HepG2 (cell line): ENCODE data around the gene ACAA2. TPM values are rescaled to one million over a fixed set of nuclear protein-coding genes. Genes with fewer than 3 reads are reported as not detected.
"Not testable (repeated sequence)": the region's sequence is repeated elsewhere in the genome, so short reads cannot be mapped to it uniquely, and the experiment has no call there.

ENCODE experiments used
- ATAC-seq: fragments of 200-7000 bp; cut with Tn5 transposase; 3 replicates; pipeline ENCODE4 v1.9.1; 2020; ENCODE audit warnings: mild to moderate bottlenecking, moderate library complexity
- BruUV-seq: library from RNA; stranded (reverse); fragments of 400-500 nt; replicated peaks from 2 replicates; lab custom pipeline; 2021; lab: Mats Ljungman, UMichigan
- CTCF ChIA-PET: fragments of 300-600 bp; formaldehyde crosslinking; extraction: SDS; loops from one replicate; lab custom pipeline; 2021; ENCODE audit warnings: low total read pairs, inconsistent platforms, low intra/inter-chr PET ratio; lab: Yijun Ruan, JAX
- POLR2A ChIA-PET: fragments of 350-600 bp; sonication (Branson Sonifier 250); formaldehyde crosslinking; loops from one replicate; lab custom pipeline; 2020; ENCODE audit warnings: antibody characterized with exemption, inconsistent platforms; lab: Yijun Ruan, JAX
- DNase-seq: peaks from one replicate; pipeline ENCODE4 v3.0.0-alpha.2; 2015; ENCODE audit warnings: low spot score
- FAIRE-seq: peaks from 3 replicates; lab custom pipeline; 2011; peaks lifted over from hg19 to GRCh38; lab: Jason Lieb, UNC
- H2AFZ ChIP-seq: one replicate; pipeline ENCODE4 v1.6.1; 2011; ENCODE audit warnings: low read length, inconsistent platforms
- H3K27ac ChIP-seq: fragments of 300-600 bp; 3 replicates; pipeline ENCODE4 v1.8.0; 2011; ENCODE audit warnings: mixed run types, mild to moderate bottlenecking, mixed read lengths, low read length, inconsistent platforms; ENCODE audit not compliant: insufficient read depth; ENCODE audit errors: extremely low read length
- H3K27me3 ChIP-seq, 2 experiments: fragments of 200-600 bp in 1 of 2; 2 replicates in 1 of 2; 3 replicates in 1 of 2; pipeline versions ENCODE4 v1.6.0 to v1.8.0; 2011; ENCODE audit warnings: low read length in 2 of 2, mild to moderate bottlenecking in 2 of 2, moderate library complexity in 2 of 2, inconsistent platforms in 1 of 2; ENCODE audit not compliant: insufficient read depth in 2 of 2, control insufficient read depth in 1 of 2
- H3K36me3 ChIP-seq, 2 experiments: fragments of 200-600 bp in 1 of 2; replicated peaks in 1 of 2; 2 replicates in 1 of 2; 3 replicates in 1 of 2; pipeline versions ENCODE4 v1.5.1 to v1.8.0; 2011; ENCODE audit warnings: low read length in 2 of 2, inconsistent platforms in 1 of 2; ENCODE audit not compliant: insufficient read depth in 2 of 2, control insufficient read depth in 1 of 2
- H3K4me1 ChIP-seq: 2 replicates; pipeline ENCODE4 v1.5.1; 2012; ENCODE audit warnings: low read length, inconsistent platforms; ENCODE audit not compliant: insufficient read depth
- H3K4me2 ChIP-seq: 2 replicates; pipeline ENCODE4 v1.6.0; 2011; ENCODE audit warnings: low read depth, low read length, inconsistent platforms
- H3K4me3 ChIP-seq, 3 experiments: fragments of 200-600 bp in 1 of 3; sonication (generic), shearing (Covaris generic) in 1 of 3; replicated peaks in 1 of 3; 2 replicates each; pipeline ENCODE4 v1.5.1; 2011 to 2016; ENCODE audit warnings: low read length in 3 of 3, inconsistent platforms in 2 of 3, low read depth in 2 of 3, mild to moderate bottlenecking in 2 of 3, control low read depth in 1 of 3, mixed read lengths in 1 of 3; ENCODE audit not compliant: insufficient read depth in 1 of 3
- H3K79me2 ChIP-seq: one replicate; pipeline ENCODE4 v1.6.1; 2011; ENCODE audit warnings: low read length, inconsistent platforms; ENCODE audit not compliant: insufficient read depth
- H3K9ac ChIP-seq: 2 replicates; pipeline ENCODE4 v1.6.0; 2011; ENCODE audit warnings: mild to moderate bottlenecking, low read depth, low read length, inconsistent platforms; ENCODE audit not compliant: insufficient read depth
- H3K9me3 ChIP-seq: 2 replicates; pipeline ENCODE4 v1.5.1; 2012; ENCODE audit warnings: mild to moderate bottlenecking, low read length
- H4K20me1 ChIP-seq: 2 replicates; pipeline ENCODE4 v1.6.0; 2011; ENCODE audit warnings: inconsistent platforms, mild to moderate bottlenecking, low read length, moderate library complexity; ENCODE audit not compliant: insufficient read depth
- ARID3A ChIP-seq: IDR thresholded peaks from 2 replicates; pipeline ENCODE4 v1.6.1; 2012; ENCODE audit warnings: low read depth, low read length, improper control_type of control experiment
- CAMTA2 ChIP-seq: sonication (generic); formaldehyde crosslinking; IDR thresholded peaks from 2 replicates; pipeline ENCODE4 v1.4.0; 2020; ENCODE audit warnings: mild to moderate bottlenecking, missing genetic modification reagents, borderline replicate concordance
- EP300 ChIP-seq, 3 experiments: sonication (generic) in 1 of 3; formaldehyde crosslinking in 1 of 3; IDR thresholded peaks; 2 replicates each; pipeline versions ENCODE4 v1.5.1 to v1.6.1; 2011 to 2020; ENCODE audit warnings: low read depth in 2 of 3, low read length in 2 of 3, borderline replicate concordance in 1 of 3, improper control_type of control experiment in 1 of 3, mild to moderate bottlenecking in 1 of 3, missing genetic modification reagents in 1 of 3, moderate library complexity in 1 of 3
- FOXP1 ChIP-seq, 2 experiments: fragments of 450-650 bp in 1 of 2; IDR thresholded peaks; 2 replicates each; pipeline ENCODE4 v1.6.1; 2017 to 2018; ENCODE audit warnings: antibody characterized with exemption in 1 of 2
- GATAD2A ChIP-seq: IDR thresholded peaks from 2 replicates; pipeline ENCODE4 v1.6.1; 2016
- MAFF ChIP-seq: IDR thresholded peaks from 2 replicates; pipeline ENCODE4 v1.6.1; 2011; ENCODE audit warnings: low read depth, low read length, improper control_type of control experiment
- SOX6 ChIP-seq, 2 experiments: fragments of 450-650 bp in 1 of 2; sonication (generic) in 1 of 2; formaldehyde crosslinking in 1 of 2; IDR thresholded peaks; 2 replicates each; pipeline versions ENCODE4 v1.4.0 to v1.6.1; 2017 to 2020; ENCODE audit warnings: antibody characterized with exemption in 1 of 2, mild to moderate bottlenecking in 1 of 2, missing genetic modification reagents in 1 of 2
- TEAD3 ChIP-seq: optimal IDR thresholded peaks from 2 replicates; pipeline ENCODE3; 2016; ENCODE audit warnings: borderline replicate concordance
- ZBTB20 ChIP-seq: sonication (generic); formaldehyde crosslinking; IDR thresholded peaks from 2 replicates; pipeline ENCODE4 v1.8.1; 2023; ENCODE audit warnings: missing genetic modification reagents, low read depth, mild to moderate bottlenecking, borderline replicate concordance
- ZBTB34 ChIP-seq: sonication (generic); formaldehyde crosslinking; IDR thresholded peaks from 2 replicates; pipeline ENCODE4 v1.8.0; 2022; ENCODE audit warnings: mild to moderate bottlenecking, missing genetic modification reagents
- ZBTB7A ChIP-seq: sonication (generic); formaldehyde crosslinking; IDR thresholded peaks from 2 replicates; pipeline ENCODE4 v1.8.0; 2022; ENCODE audit warnings: mild to moderate bottlenecking, missing genetic modification reagents
- ZMYM3 ChIP-seq: sonication (generic); formaldehyde crosslinking; IDR thresholded peaks from 2 replicates; pipeline ENCODE4 v1.5.1; 2020; ENCODE audit warnings: mild to moderate bottlenecking, missing genetic modification reagents
- ZNF441 ChIP-seq: sonication (generic); formaldehyde crosslinking; IDR thresholded peaks from 2 replicates; pipeline ENCODE4 v1.7.0; 2021; ENCODE audit warnings: missing genetic modification reagents, borderline replicate concordance
- WGBS: methylation state at CpG from one replicate; pipeline ENCODE4 v1.1.6; 2017; ENCODE audit warnings: low lambda C conversion rate; 5-methylcytosine and 5-hydroxymethylcytosine counted together
- in situ Hi-C: cut with HindIII; loops from 2 replicates; pipeline ENCODE4 v1.10.0; 2017; ENCODE audit warnings: low pct_unique_long_range_greater_than_20kb; ENCODE audit not compliant: extremely low pct_ligation_motif_present
- intact Hi-C: fragments of 100-400 bp; cut with micrococcal nuclease; formaldehyde crosslinking; loops from one replicate; pipeline ENCODE4 v1.10.0; 2022; ENCODE audit not compliant: unreplicated experiment
- polyA plus RNA-seq, 8 experiments: library from polyadenylated mRNA; depleted of rRNA in 3 of 8; stranded (reverse) in 7 of 8; unstranded in 1 of 8; fragments of >200 nt; fragmentation: Illumina TruSeq in 4 of 8; extraction: Trizol in 4 of 8; gene quantifications; 2 replicates each; pipeline versions ENCODE4 v1.2.1 to v1.2.3, GENCODE V29; 2011 to 2016; ENCODE audit warnings: low read depth in 4 of 8, missing spikeins in 1 of 8, mixed read lengths in 1 of 8; ENCODE audit not compliant: insufficient read depth in 1 of 8
- total RNA-seq, 5 experiments: library from RNA; depleted of rRNA; stranded (reverse); fragments of >200 nt; fragmentation: Illumina TruSeq; extraction: Trizol; gene quantifications; 2 replicates each; pipeline ENCODE4 v1.2.3, GENCODE V29; 2016; ENCODE audit warnings: low read depth in 1 of 5

ACAA2 gene
- total and polyA plus RNA-seq, 2 of the 13 experiments (the other 11 are each of a cell fraction or from before 2014, with no cell fraction given) = 51.6 to 182 TPM

DNA sequence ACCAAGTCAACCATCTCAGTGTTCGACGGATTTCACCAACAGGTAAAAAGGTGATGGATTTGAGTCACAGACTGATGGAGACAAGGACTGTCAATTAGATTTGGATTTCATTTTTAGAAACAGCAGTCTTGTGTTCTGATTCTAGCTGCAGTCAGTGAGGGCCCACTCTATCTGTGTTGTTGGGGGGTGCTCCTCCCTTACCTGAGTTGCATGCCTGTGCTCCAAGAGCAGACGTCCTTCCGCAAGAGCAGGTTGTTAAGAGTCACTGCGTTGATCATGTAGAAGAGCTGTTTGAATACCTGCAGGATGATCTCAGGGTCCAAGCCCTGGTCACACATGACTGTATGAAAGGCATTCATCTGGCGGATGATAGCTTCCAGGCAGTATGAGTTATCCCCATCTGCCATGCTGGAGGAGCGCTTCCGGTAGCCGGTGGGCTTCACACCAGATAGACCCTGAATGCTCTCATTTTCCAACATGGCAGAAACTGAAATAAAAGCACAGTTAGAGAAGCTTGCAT lies 24.0 kb upstream of the ACAA2 start:
- H3K9me3 ChIP-seq; H3K36me3 ChIP-seq; H4K20me1 ChIP-seq; CTCF ChIA-PET; in situ Hi-C loops; H3K4me2 ChIP-seq; intact Hi-C loops; FAIRE-seq; BruUV-seq; DNase-seq; H2AFZ ChIP-seq; H3K27me3 ChIP-seq; H3K4me3 ChIP-seq; H3K9ac ChIP-seq; H3K79me2 ChIP-seq; TF ChIP-seq EP300 (CRISPR knock-in tag; IDR thresholded peaks at IDR 0.05; ENCODE audit: borderline replicate concordance): not testable (repeated sequence)
- H3K27ac ChIP-seq = peak overlapping the region; percentile 20
- peak; percentile 8; the same call in 1 of the 3 replicates for ATAC-seq
- 66% methylated on average over 9 of the region's 9 CpGs for WGBS
- POLR2A ChIA-PET = interaction anchor here (0.8 to 1.4 kb wide), 3 partner anchors 21 to 25 kb away, joined by 3 to 16 read pairs (median 3); partner anchors contain the start of gene ACAA2
- 0 out of 2 replicates have a peak, but pooled peaks have one; percentile 41 for TF ChIP-seq ZBTB34 (CRISPR knock-in tag)
- 0 out of 4 replicates have a peak, but pooled peaks of 1 of the 2 experiments have one; percentile 0 for TF ChIP-seq EP300 (IDR thresholded peaks at IDR 0.05; ENCODE audit: low read depth in 2 of 2, low read length in 2 of 2)
- peak; percentile 15 for TF ChIP-seq TEAD3 (CRISPR knock-in tag)
- 0 out of 2 replicates have a peak, but pooled peaks have one; percentile 34 for TF ChIP-seq ZBTB7A (CRISPR knock-in tag)
- TF ChIP-seq, all 625 proteins: peak for 4; not testable (repeated sequence) for 621
- H3K4me1 ChIP-seq = peaks cover 68% of the 10 kb centered on the region

DNA sequence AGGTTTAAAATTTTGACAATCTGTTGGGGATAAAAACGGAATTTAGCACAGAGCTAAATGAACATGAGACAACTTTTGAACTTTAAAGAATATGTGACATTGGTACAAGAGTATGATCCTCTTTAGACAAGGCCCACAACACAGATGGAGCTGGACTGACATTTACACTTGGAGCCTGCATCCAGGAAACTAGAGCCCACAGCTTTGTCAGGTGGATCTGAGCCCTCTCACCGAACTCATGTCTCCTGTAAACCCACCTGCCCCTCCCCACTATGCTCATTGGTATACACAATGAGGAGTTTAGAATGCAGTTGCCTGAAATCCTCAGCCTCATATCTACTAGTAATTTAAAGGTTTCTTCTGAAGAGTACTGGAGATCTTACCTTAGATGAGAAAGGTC lies 22.1 kb upstream of the ACAA2 start:
- intact Hi-C loops = no loop called here
- no peak for FAIRE-seq
- TF ChIP-seq SOX6 (IDR thresholded peaks at IDR 0.05) = no peak
- TF ChIP-seq SOX6 (CRISPR knock-in tag; IDR thresholded peaks at IDR 0.05) = peak; percentile 23; the same call in 1 of the 2 replicates
- no peak for TF ChIP-seq ZMYM3 (CRISPR knock-in tag)
- TF ChIP-seq ARID3A = no peak
- no peak for TF ChIP-seq CAMTA2
- TF ChIP-seq ZNF441 (CRISPR knock-in tag) = peak; percentile 82; the same call in 1 of the 2 replicates
- no peak for TF ChIP-seq MAFF
- TF ChIP-seq ZBTB20 (CRISPR knock-in tag) = 0 out of 2 replicates have a peak, but pooled peaks have one; percentile 1
- no peak for TF ChIP-seq FOXP1 (IDR thresholded peaks at IDR 0.05)
- TF ChIP-seq FOXP1 (CRISPR knock-in tag; IDR thresholded peaks at IDR 0.05) = peak; percentile 32; the same call in 1 of the 2 replicates
- TF ChIP-seq GATAD2A = peak; percentile 1; the same call in 1 of the 2 replicates

More for the DNA sequence above, 22.1 kb upstream of the ACAA2 start:
- Histone ChIP-seq H3K4me1 (peaks cover 85% of the 10 kb centered on the region), H2AFZ (no peak overlapping the region), H3K27me3 (no peaks in the 10 kb centered on the region), H4K20me1 (no peaks in the 10 kb centered on the region), H3K27ac (peak overlapping the region; percentile 88), H3K9ac (peak overlapping the region; percentile 40), H3K4me2 (peak overlapping the region; percentile 46), H3K79me2 (no peaks in the 10 kb centered on the region), H3K4me3 (no peak overlapping the region), H3K9me3 (no peaks in the 10 kb centered on the region), H3K36me3 (no peaks in the 10 kb centered on the region; a peak in 1 of 5 replicates)
- POLR2A ChIA-PET = interaction anchor here (1.0 to 3.2 kb wide), 3 partner anchors 22 to 24 kb away, joined by 3 to 31 read pairs (median 5); partner anchors contain the start of gene ACAA2
- in situ Hi-C loops = no loop called here
- peak; percentile 31 for DNase-seq
- 30% methylated on average over 2 of the region's 2 CpGs for WGBS
- BruUV-seq = TSS peak; percentile 26
- CTCF ChIA-PET = no interaction called here
- ATAC-seq = peak; percentile 46
